HCT116 (cell line): ENCODE results near the gene GSTM5. TPM values are rescaled to one million over a fixed set of nuclear protein-coding genes. Genes with fewer than 3 reads are reported as not detected.
A peak's percentile ranks its signal among the peaks of the same experiment; 100 is the strongest.

ENCODE experiments used
- ATAC-seq: fragments of 200-7000 bp; cut with Tn5 transposase; 2 replicates; pipeline ENCODE4 v1.9.1; 2020; ENCODE audit warnings: mild to moderate bottlenecking, moderate library complexity
- BruUV-seq: library from RNA; stranded (reverse); fragments of 400-500 nt; replicated peaks from 2 replicates; lab custom pipeline; 2021; lab: Mats Ljungman, UMichigan
- CTCF ChIA-PET: fragments of 300-600 bp; sonication (Branson Sonifier 250); formaldehyde crosslinking; loops from one replicate; lab custom pipeline; 2021; ENCODE audit warnings: antibody characterized with exemption; lab: Charles Lee
- POLR2A ChIA-PET: fragments of 300-600, 350-600 bp; sonication (Branson Sonifier 250); formaldehyde crosslinking; loops from one replicate; lab custom pipeline; 2021; ENCODE audit warnings: antibody characterized with exemption; lab: Charles Lee
- RAD21 ChIA-PET, 2 experiments: fragments of 300-600 bp; sonication (Branson Sonifier 250); formaldehyde crosslinking; loops; one replicate each; lab custom pipeline; 2023; ENCODE audit warnings: low total read pairs in 2 of 2; ENCODE audit not compliant: uncharacterized antibody in 2 of 2, unreplicated experiment in 2 of 2, low non-redundant PET in 1 of 2; lab: Charles Lee
- DNase-seq: peaks from one replicate; pipeline ENCODE4 v3.0.0-alpha.2; 2010; ENCODE audit warnings: low read depth, low spot score
- H2AFZ ChIP-seq: fragments of 200-600 bp; shearing (Covaris generic), sonication (generic); 2 replicates; pipeline ENCODE4 v1.6.1; 2017; ENCODE audit warnings: low read depth, mixed run types, mixed read lengths, antibody characterized with exemption, low read length; ENCODE audit not compliant: poor library complexity, severe bottlenecking
- H3K27ac ChIP-seq: 2 replicates; pipeline ENCODE4 v1.5.1; 2012; ENCODE audit warnings: low read depth, low read length
- H3K27me3 ChIP-seq: fragments of 200-600 bp; sonication (generic); 2 replicates; pipeline ENCODE4 v1.6.1; 2016; ENCODE audit warnings: mixed run types, low read length, mixed read lengths; ENCODE audit not compliant: insufficient read depth
- H3K36me3 ChIP-seq, 2 experiments: fragments of 200-500 bp in 1 of 2; fragments of 200-600 bp in 1 of 2; sonication (Bioruptor generic) in 1 of 2; sonication (generic) in 1 of 2; 2 replicates each; pipeline versions ENCODE4 v1.5.1 to v1.6.1; 2014 to 2016; ENCODE audit warnings: low read length in 2 of 2, inconsistent platforms in 1 of 2, mixed read lengths in 1 of 2, mixed run types in 1 of 2; ENCODE audit not compliant: insufficient read depth in 2 of 2, control insufficient read depth in 1 of 2
- H3K4me1 ChIP-seq, 2 experiments: fragments of 200-600 bp in 1 of 2; sonication (generic) in 1 of 2; 2 replicates each; pipeline versions ENCODE4 v1.5.1 to v1.6.1; 2012 to 2017; ENCODE audit warnings: low read length in 2 of 2, inconsistent platforms in 1 of 2, mild to moderate bottlenecking in 1 of 2, mixed read lengths in 1 of 2, mixed run types in 1 of 2, moderate library complexity in 1 of 2; ENCODE audit not compliant: insufficient read depth in 2 of 2, control insufficient read depth in 1 of 2
- H3K4me2 ChIP-seq: fragments of 200-600 bp; sonication (generic); 2 replicates; pipeline ENCODE4 v1.6.1; 2017; ENCODE audit warnings: mixed run types, low read length, mixed read lengths
- H3K4me3 ChIP-seq, 2 experiments: fragments of 200-600 bp in 1 of 2; sonication (generic) in 1 of 2; replicated peaks in 1 of 2; 2 replicates each; pipeline ENCODE4 v1.5.1; 2011 to 2016; ENCODE audit warnings: low read length in 2 of 2, control low read depth in 1 of 2, low read depth in 1 of 2, mild to moderate bottlenecking in 1 of 2, mixed read lengths in 1 of 2, mixed run types in 1 of 2
- H3K79me2 ChIP-seq: fragments of 200-600 bp; sonication (generic); 2 replicates; pipeline ENCODE4 v1.6.1; 2017; ENCODE audit warnings: mild to moderate bottlenecking, mixed run types, low read length, moderate library complexity, mixed read lengths; ENCODE audit not compliant: insufficient read depth
- H3K9ac ChIP-seq: fragments of 200-600 bp; sonication (generic); 2 replicates; pipeline ENCODE4 v1.6.1; 2016; ENCODE audit warnings: low read length, mixed read lengths
- H3K9me2 ChIP-seq: fragments of 200-600 bp; sonication (generic), shearing (Covaris generic); 2 replicates; pipeline ENCODE4 v1.6.1; 2017; ENCODE audit warnings: mixed run types, mild to moderate bottlenecking, moderate library complexity; ENCODE audit not compliant: insufficient read depth
- H3K9me3 ChIP-seq, 2 experiments: fragments of 200-500 bp in 1 of 2; fragments of 200-600 bp in 1 of 2; sonication (Bioruptor generic) in 1 of 2; sonication (generic) in 1 of 2; 2 replicates each; pipeline ENCODE4 v1.6.1; 2014 to 2017; ENCODE audit warnings: low read length in 2 of 2, mixed read lengths in 2 of 2, inconsistent platforms in 1 of 2, low read depth in 1 of 2, mild to moderate bottlenecking in 1 of 2, mixed run types in 1 of 2, moderate library complexity in 1 of 2; ENCODE audit not compliant: control insufficient read depth in 1 of 2, insufficient read depth in 1 of 2
- H4K20me1 ChIP-seq: fragments of 200-600 bp; sonication (generic), shearing (Covaris generic); 2 replicates; pipeline ENCODE4 v1.6.1; 2017; ENCODE audit warnings: mixed run types, mild to moderate bottlenecking, moderate library complexity; ENCODE audit not compliant: insufficient read depth
- CEBPB ChIP-seq: IDR thresholded peaks from 2 replicates; pipeline ENCODE4 v1.6.1; 2012; ENCODE audit warnings: low read depth
- CTCF ChIP-seq, 3 experiments: fragments of 200-600 bp in 1 of 3; sonication (generic) in 1 of 3; IDR thresholded peaks in 2 of 3; conservative IDR thresholded peaks in 1 of 3; 2 replicates each; pipeline ENCODE4 v1.5.1; 2012 to 2017; ENCODE audit warnings: low read depth in 2 of 3, low read length in 2 of 3, antibody characterized with exemption in 1 of 3, borderline replicate concordance in 1 of 3, control low read depth in 1 of 3, mild to moderate bottlenecking in 1 of 3, mixed read lengths in 1 of 3, mixed run types in 1 of 3, moderate library complexity in 1 of 3; ENCODE audit not compliant: insufficient read depth in 1 of 3
- EGR1 ChIP-seq: IDR thresholded peaks from 2 replicates; pipeline ENCODE4 v1.6.1; 2012; ENCODE audit warnings: low read depth
- JUND ChIP-seq: IDR thresholded peaks from 2 replicates; pipeline ENCODE4 v1.6.1; 2012
- POLR2A ChIP-seq: IDR thresholded peaks from 2 replicates; pipeline ENCODE4 v1.7.0; 2011; ENCODE audit warnings: borderline replicate concordance; ENCODE audit not compliant: insufficient read depth, insufficient read length; ENCODE audit errors: extremely low read depth
- RAD21 ChIP-seq: IDR thresholded peaks from 2 replicates; pipeline ENCODE4 v1.6.1; 2012; ENCODE audit warnings: low read depth, mild to moderate bottlenecking
- SIN3A ChIP-seq: IDR thresholded peaks from 2 replicates; pipeline ENCODE4 v1.6.1; 2012; ENCODE audit warnings: low read depth
- SP1 ChIP-seq: IDR thresholded peaks from 2 replicates; pipeline ENCODE4 v1.6.1; 2012; ENCODE audit warnings: low read depth
- ZFX ChIP-seq: fragments of 450-650 bp; IDR thresholded peaks from 2 replicates; pipeline ENCODE4 v1.6.1; 2017
- intact Hi-C: fragments of 100-400 bp; cut with micrococcal nuclease; formaldehyde crosslinking; loops from 2 replicates; pipeline ENCODE4 v1.10.0; 2022
- total RNA-seq: library from RNA; stranded (reverse); gene quantifications from one replicate; pipeline ENCODE4 v1.2.1, GENCODE V29; 2021; ENCODE audit not compliant: unreplicated experiment

GSTM5 gene
- total RNA-seq, 1 experiment from 2014 or later = not detected

- H3K9ac ChIP-seq = no peak within 1 kb of the TSS
- H4K20me1 ChIP-seq = no peaks in the 10 kb centered on the region
- H3K79me2 ChIP-seq = no peaks in the 10 kb centered on the region
- ATAC-seq = peak; percentile 74
- CTCF ChIA-PET = no interaction called here
- TF ChIP-seq POLR2A (no peak), RAD21 (no peak), CTCF (IDR thresholded peaks at IDR 0.05 in 2 of 3, conservative IDR thresholded peaks at IDR 0.05 in 1 of 3; ENCODE audit: borderline replicate concordance in 1 of 3, insufficient read depth in 1 of 3, low read depth in 2 of 3, low read length in 2 of 3) (no peak), JUND (no peak), EGR1 (no peak), SIN3A (no peak), CEBPB (no peak), SP1 (no peak), ZFX (no peak)
- TF ChIP-seq, all 23 proteins: peak for 0
- no TSS peak for BruUV-seq
- Histone ChIP-seq H3K9me2 (no peaks in the 10 kb centered on the region), H3K9me3 (no peaks in the 10 kb centered on the region), H3K36me3 (no peaks in the 10 kb centered on the region), H3K27ac (no peak within 1 kb of the TSS), H2AFZ (no peak within 1 kb of the TSS), H3K4me1 (peaks cover 0 to 4% of the 10 kb centered on the region in 2 experiments; a peak in 1 of 4 replicates), H3K27me3 (no peaks in the 10 kb centered on the region), H3K4me2 (no peak within 1 kb of the TSS), H3K4me3 (no peak within 1 kb of the TSS)
- POLR2A ChIA-PET = no interaction called here
- DNase-seq = no peak
- intact Hi-C loops = no loop called here
- RAD21 ChIA-PET = no interaction called here
Measured at GRCh38 chr1:109667452-109668122, 44.5 kb upstream of the GSTM5 start, which contains the start of gene GSTM2. Gene GSTM2, plus strand, starts transcription at chr1:109668057. Its CDS starts 59 bp downstream, at chr1:109668116.
